ENCODE measurements around the gene NEDD4L.
"Not testable (repeated sequence)": the region's sequence is repeated elsewhere in the genome, so short reads cannot be mapped to it uniquely, and the experiment has no call there.

Gene NEDD4L

DNA sequence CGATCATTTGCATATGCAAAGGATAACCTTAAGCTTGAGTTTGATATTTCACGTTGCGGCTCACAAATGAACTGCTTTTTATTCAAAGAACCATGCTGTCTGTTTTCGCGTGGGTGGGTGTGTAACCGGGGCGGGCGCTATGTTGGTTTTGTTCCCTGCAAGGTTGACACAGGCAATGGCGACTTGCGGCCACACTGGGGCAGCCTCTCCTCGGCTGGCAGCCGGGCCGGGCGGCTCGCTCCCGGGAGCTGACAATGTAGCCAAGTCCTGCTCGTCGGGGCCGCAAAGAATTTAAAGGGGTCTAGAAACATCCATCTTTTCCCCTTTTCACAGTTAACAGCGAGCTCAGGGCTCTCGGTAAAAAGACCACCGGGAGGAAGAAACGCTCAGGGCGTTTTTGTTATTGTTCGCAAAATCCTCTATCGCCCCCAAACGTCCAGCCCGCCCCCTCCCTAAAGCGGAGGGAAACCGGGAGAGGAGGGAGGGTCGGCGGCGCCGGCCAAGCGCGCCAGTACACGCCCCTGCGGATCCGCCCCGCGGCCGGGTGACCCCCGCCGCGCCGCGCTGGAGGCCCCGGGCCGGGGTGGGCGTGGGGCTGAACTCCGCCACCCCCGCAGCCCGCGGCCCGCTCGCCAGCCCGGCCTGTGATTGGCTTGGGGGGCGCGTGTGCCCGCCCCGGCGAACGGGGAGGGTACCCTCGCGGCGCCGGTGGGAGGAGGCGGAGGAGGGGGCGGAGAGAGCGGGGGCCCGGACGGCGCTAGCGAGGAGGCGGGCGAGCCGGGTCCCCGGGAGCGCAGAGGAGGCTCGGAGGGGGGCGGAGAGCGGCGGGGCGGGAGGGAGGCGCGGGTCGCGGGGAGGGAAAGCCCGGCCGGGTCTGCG, at the start of gene NEDD4L:
NEDD4L (plus strand) TSS at position 736 of the 879 bp plus-strand sequence. CDS start 435 bp downstream, outside the sequence.
- DNase-seq (ENCODE audit: low read depth), result peak; percentile 51

DNA sequence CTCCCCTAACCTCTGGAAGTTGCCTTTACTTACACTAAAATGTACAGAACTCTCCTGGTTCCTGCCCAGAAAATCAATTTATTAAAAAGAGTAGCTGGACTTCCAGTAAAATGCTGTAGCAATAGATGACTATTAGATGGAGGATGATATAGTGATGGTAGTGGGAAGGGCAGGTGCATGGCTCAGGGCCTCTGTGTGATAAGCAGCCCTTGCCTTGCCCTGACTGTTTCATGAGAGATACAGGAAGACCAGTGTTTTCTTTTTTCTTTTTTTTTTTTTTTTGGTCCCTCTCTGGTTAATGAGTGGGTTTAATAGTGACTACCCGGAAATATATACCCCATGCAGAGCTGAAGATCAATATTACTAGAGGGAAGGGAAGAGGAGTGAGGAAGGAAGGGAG, 48.7 kb upstream of the NEDD4L start:
- DNase-seq (ENCODE audit: low read depth), result no peak

DNA sequence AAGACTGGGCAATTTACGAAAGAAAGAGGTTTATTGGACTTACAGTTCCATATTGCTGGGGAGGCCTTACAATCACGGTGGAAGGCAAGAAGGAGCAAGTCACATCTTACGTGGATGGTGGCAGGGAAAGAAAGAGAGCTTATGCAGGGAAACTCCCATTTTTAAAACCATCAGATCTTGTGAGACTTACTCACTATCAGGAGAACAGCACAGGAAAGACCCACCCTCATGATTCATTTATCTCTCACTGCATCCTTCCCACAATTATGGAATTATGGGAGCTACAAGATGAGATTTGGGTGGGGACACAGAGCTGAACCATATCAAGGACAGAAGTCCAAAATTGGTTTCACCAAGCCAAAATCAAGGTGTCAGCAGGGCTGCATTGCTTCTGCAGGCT, 47.1 kb upstream of the NEDD4L start:
- DNase-seq (ENCODE audit: low read depth), result not testable (repeated sequence)

GRCh38 chr18:57997820-57998219, 46.2 kb upstream of the NEDD4L start:
- no peak for DNase-seq (ENCODE audit: low read depth)

- no peak for DNase-seq (ENCODE audit: low read depth)
Measured at GRCh38 chr18:57998461-57998860, 45.6 kb upstream of the NEDD4L start.

- DNase-seq (ENCODE audit: low read depth), result no peak
Measured at GRCh38 chr18:58004317-58004716, 39.7 kb upstream of the NEDD4L start.

DNA sequence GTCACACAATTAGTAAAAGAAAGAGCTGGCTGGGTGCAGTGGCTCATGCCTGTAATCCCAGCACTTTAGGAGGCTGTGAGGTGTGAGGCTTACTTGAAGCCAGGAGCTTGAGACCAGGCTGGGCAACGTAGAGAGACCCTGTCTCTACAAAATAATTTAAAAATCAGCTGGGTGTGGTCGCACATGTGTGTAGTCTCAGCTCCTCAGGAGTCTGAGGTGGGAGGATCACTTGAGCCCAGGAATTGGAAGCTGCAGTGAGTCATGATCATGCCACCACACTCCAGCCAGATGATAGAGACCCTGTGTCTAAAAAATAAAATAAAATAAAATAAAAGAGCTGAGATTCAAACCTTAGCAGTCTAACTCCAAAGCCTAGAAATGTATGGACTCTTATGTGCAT, 39.0 kb upstream of the NEDD4L start:
- no peak for DNase-seq (ENCODE audit: low read depth)

DNA sequence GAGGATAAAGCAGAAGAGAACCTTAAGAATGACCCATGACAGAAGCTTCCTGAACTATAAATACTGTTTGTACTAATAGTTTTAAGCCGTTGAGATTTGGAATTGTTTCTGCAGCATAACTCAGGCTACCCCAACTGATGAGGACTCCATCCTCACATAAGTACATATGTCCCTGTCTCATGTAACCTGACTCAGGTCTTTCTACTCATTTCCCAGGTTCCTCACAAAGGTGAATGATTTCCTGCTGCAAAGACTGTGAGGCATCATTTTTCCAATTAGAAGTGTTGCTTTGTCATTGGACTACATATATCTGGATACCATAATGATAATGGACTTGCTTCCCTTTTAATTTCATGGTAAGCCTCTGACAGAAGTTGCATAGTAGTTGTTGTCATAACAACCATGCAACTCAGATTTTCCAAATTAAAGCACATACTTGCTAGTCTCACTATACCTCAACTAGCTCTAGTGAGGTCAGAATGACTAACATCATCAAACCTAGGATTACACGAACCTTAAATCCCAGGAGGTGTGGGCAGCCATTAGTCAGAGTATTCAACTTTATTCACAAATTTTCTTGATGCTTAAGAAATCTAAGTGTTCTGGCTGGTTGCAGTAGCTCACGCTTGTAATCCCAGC, 38.0 kb upstream of the NEDD4L start:
- DNase-seq (ENCODE audit: low read depth), result no peak

DNA sequence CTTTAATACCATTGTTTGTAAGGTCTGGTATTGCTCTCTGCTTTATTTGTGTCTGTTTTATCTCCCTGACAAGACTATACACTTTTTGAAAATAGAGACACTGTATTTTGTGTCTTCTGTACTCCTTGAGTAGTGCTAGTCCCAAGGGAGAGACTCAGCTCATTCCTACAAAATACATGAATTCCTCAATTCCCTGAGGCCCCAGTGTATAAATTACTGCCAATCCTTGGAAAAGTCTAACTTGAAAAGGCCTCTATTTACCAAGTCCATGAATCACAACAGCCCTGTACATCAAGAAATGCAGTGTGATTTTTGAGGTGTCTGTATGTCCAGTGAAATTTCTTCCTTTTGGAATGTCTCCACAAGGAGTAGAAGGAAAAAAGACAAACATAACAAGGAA, 34.9 kb upstream of the NEDD4L start:
- DNase-seq (ENCODE audit: low read depth), result no peak

- DNase-seq (ENCODE audit: low read depth), result no peak
Measured at GRCh38 chr18:58010265-58010664, 33.8 kb upstream of the NEDD4L start.

DNA sequence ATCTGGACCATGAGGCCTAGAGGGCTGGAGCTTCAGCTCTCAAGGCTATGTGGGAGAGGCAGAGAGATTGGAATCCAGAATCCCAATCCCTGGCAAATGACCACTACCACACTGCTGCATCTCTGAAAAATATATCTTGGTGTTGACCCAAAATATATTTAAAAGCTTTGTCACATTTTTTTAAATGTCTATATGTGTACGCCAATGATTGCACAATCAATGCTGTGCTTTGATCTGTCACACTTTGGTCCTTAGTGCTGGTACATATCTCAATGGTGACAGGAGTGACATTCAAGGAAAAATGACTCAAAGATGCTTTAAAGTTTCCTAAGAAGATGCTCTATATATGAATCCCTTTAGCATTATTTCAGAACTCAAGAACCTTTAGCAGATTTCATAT, 31.7 kb upstream of the NEDD4L start:
- no peak for DNase-seq (ENCODE audit: low read depth)

- no peak for DNase-seq (ENCODE audit: low read depth)
Measured at GRCh38 chr18:58013241-58014211, 30.5 kb upstream of the NEDD4L start.

DNA sequence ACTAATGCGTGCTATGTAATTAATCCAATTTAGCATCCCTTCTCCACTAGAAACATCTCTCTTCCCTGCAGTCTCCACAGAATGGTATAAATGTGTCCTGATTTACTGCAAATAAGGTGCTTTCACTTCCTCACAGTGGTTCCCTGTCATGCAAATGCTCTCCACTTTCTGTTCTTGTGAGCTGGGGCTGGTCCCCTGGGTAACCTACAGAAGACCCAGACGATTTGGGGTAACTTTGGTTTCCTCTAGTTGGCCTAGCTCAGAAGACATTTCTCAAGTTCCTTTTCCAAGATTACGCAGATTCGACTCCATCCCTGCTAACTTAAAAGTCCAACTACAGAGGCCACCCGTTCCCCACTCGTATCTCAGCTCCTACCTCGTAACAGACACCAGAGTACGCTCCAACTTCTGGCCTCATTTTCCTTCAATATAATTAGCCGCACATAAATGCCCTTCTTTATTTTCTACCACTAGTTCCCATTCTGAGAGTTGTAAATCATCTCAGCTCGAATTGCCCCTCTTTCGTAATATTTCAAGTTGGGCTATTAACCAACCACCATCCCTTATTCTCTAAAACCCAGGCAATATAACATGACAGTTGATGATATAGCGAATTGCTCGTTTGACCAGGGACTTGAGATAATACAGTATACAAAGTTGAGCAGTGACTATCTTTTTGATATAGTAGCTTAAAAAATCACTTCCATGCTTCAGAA, 28.8 kb upstream of the NEDD4L start:
- no peak for DNase-seq (ENCODE audit: low read depth)

- no peak for DNase-seq (ENCODE audit: low read depth)
Measured at GRCh38 chr18:58017267-58017666, 26.8 kb upstream of the NEDD4L start.

DNA sequence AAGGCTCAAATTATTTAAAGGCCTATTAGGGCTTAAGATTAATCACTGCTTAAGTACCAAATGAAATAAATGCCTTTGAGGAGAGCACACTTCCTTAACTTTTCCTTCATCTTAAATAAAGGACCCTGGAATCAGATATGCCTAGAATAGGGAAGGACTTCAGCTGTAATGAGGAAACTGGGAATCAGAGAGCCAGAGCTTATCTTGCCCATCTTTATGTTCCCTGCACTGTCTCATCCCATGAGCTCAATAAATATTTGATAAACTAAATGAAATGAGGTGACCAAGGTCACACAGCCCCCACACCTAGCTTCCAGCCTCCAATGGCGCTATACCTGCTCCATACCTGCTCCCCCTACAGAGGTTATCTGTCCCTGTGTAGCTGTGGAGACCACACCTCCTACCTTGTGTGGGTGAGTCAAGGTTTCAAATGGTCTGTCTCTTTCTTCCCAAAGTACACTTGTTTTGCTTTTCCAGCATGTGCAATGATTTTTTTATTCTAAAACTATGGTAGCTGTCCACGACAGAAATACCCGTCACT, 23.4 kb upstream of the NEDD4L start:
- no peak for DNase-seq (ENCODE audit: low read depth)

- no peak for DNase-seq (ENCODE audit: low read depth)
Measured at GRCh38 chr18:58021504-58021903, 22.5 kb upstream of the NEDD4L start.

- DNase-seq (ENCODE audit: low read depth), result no peak
Measured at GRCh38 chr18:58023108-58023507, 20.9 kb upstream of the NEDD4L start.

- no peak for DNase-seq (ENCODE audit: low read depth)
Measured at GRCh38 chr18:58024139-58024538, 19.9 kb upstream of the NEDD4L start.

DNA sequence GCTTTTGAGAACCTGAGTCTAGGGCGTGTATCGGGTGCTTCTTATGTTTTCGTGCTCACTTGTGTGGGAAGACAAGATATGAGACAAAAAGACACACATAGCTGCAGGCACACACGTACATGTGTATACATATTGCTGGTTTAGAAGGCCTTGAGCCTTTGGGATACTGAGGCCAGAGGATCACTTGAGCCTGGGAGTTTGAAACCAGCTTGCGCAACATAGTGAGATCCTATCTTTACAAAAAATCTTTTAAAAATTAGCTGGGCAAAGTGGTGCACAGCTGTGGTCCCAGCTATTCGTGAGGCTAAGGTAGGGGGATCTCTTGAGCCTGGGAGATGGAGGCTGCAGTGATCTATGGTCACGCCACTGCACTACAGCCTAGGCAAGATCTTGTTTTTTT, 18.8 kb upstream of the NEDD4L start:
- no peak for DNase-seq (ENCODE audit: low read depth)

- no peak for DNase-seq (ENCODE audit: low read depth)
Measured at GRCh38 chr18:58025733-58026132, 18.3 kb upstream of the NEDD4L start.

DNA sequence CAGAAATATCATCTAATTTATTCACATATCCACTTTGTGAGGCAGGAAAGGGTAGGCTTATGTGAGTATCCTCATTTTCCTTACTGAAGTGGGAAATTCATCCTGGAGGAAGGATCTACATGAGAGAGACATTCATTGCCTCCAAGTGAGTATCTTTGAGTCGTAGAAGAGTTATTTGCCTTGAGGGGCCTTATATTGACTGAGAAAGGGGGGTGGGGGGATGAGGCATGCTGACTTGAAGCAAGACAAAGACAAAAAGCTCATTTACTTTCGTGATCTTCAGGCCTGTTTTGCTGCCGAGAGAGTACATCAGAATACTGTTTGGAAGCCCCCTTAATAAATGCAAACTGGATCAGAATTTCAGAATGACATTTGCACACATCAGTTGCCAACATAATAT, 17.6 kb upstream of the NEDD4L start:
- no peak for DNase-seq (ENCODE audit: low read depth)
